SK-N-SH treated with all-trans-retinoic acid at 6 μM for 48 hours (cell line): ENCODE measurements around the gene GJC2.

Experiments used
- ATAC-seq: fragments of 200-7000 bp; cut with Tn5 transposase; 3 replicates; pipeline ENCODE4 v1.9.1; 2020; ENCODE audit warnings: mild to moderate bottlenecking, moderate library complexity
- ARNTL ChIP-seq: fragments of 450-650 bp; formaldehyde crosslinking; IDR thresholded peaks from 2 replicates; pipeline ENCODE4 v1.5.0; 2020; ENCODE audit warnings: low read depth, mild to moderate bottlenecking, moderate library complexity, borderline replicate concordance
- BACH2 ChIP-seq: fragments of 250-450 bp; sonication (Bioruptor Pico); IDR thresholded peaks from 2 replicates; pipeline ENCODE4 v1.9.0; 2021; ENCODE audit warnings: mild to moderate bottlenecking, borderline replicate concordance
- CSDC2 ChIP-seq: fragments of 250-450 bp; sonication (Bioruptor Pico); IDR thresholded peaks from 2 replicates; pipeline ENCODE4 v1.5.0; 2020; ENCODE audit warnings: mild to moderate bottlenecking, moderate library complexity
- ESRRG ChIP-seq: fragments of 250-450 bp; sonication (Bioruptor Pico); IDR thresholded peaks from 2 replicates; pipeline ENCODE4 v1.6.1; 2021; ENCODE audit warnings: mild to moderate bottlenecking
- GLIS3 ChIP-seq: fragments of 250-450 bp; sonication (Bioruptor Pico); IDR thresholded peaks from 2 replicates; pipeline ENCODE4 v1.5.0; 2020; ENCODE audit warnings: mild to moderate bottlenecking, moderate library complexity
- ISL1 ChIP-seq: fragments of 250-450 bp; sonication (Bioruptor Pico); IDR thresholded peaks from 2 replicates; pipeline ENCODE4 v2.1.2; 2022; ENCODE audit warnings: mild to moderate bottlenecking, moderate library complexity
- OSR1 ChIP-seq: fragments of 250-450 bp; sonication (Bioruptor Pico); IDR thresholded peaks from 2 replicates; pipeline ENCODE4 v1.8.0; 2022; ENCODE audit warnings: moderate library complexity, mild to moderate bottlenecking, inconsistent platforms
- PPARA ChIP-seq: fragments of 250-450 bp; sonication (Bioruptor Pico); IDR thresholded peaks from 2 replicates; pipeline ENCODE4 v1.5.0; 2020; ENCODE audit warnings: mild to moderate bottlenecking, borderline replicate concordance
- RARB ChIP-seq: fragments of 250-450 bp; sonication (Bioruptor Pico); IDR thresholded peaks from 2 replicates; pipeline ENCODE4 v1.8.0; 2021; ENCODE audit warnings: mild to moderate bottlenecking, moderate library complexity
- SNAI2 ChIP-seq: fragments of 250-450 bp; sonication (Bioruptor Pico); IDR thresholded peaks from 2 replicates; pipeline ENCODE4 v1.5.0; 2020; ENCODE audit warnings: mild to moderate bottlenecking, moderate library complexity
- TOX ChIP-seq: fragments of 250-450 bp; sonication (Bioruptor Pico); IDR thresholded peaks from 2 replicates; pipeline ENCODE4 v1.8.0; 2021; ENCODE audit warnings: mild to moderate bottlenecking, moderate library complexity, borderline replicate concordance
- ZFP3 ChIP-seq: fragments of 250-450 bp; sonication (Bioruptor Pico); IDR thresholded peaks from 2 replicates; pipeline ENCODE4 v1.5.0; 2020; ENCODE audit warnings: mild to moderate bottlenecking, moderate library complexity
- ZFP30 ChIP-seq: fragments of 450-650 bp; formaldehyde crosslinking; IDR thresholded peaks from 2 replicates; pipeline ENCODE4 v1.5.0; 2022; ENCODE audit warnings: mild to moderate bottlenecking, moderate library complexity
- ZNF565 ChIP-seq: fragments of 450-650 bp; formaldehyde crosslinking; conservative IDR thresholded peaks from 2 replicates; pipeline ENCODE4 v1.5.0; 2020; ENCODE audit warnings: low read depth, mild to moderate bottlenecking, moderate library complexity
- ZNF70 ChIP-seq: fragments of 450-650 bp; formaldehyde crosslinking; IDR thresholded peaks from 2 replicates; pipeline ENCODE4 v1.5.0; 2020; ENCODE audit warnings: mild to moderate bottlenecking, moderate library complexity
- ZNF8 ChIP-seq: fragments of 450-650 bp; formaldehyde crosslinking; IDR thresholded peaks from 2 replicates; pipeline ENCODE4 v1.5.0; 2020; ENCODE audit warnings: mild to moderate bottlenecking, moderate library complexity
- TF ChIP-seq, protein P1 (sequence below): fragments of 250-450 bp; sonication (Bioruptor Pico); IDR thresholded peaks from 2 replicates; pipeline ENCODE4 v1.5.1; 2021; ENCODE audit warnings: mild to moderate bottlenecking, moderate library complexity
- TF ChIP-seq, protein P2 (sequence below): fragments of 250-450 bp; sonication (Bioruptor Pico); IDR thresholded peaks from 2 replicates; pipeline ENCODE4 v1.5.1; 2020; ENCODE audit warnings: low read depth, mild to moderate bottlenecking, moderate library complexity
- TF ChIP-seq, protein P3 (sequence below): fragments of 250-450 bp; sonication (Bioruptor Pico); IDR thresholded peaks from 2 replicates; pipeline ENCODE4 v1.8.0; 2020; ENCODE audit warnings: mild to moderate bottlenecking, moderate library complexity, borderline replicate concordance
- TF ChIP-seq, protein P4 (sequence below): fragments of 250-450 bp; sonication (Bioruptor Pico); IDR thresholded peaks from 2 replicates; pipeline ENCODE4 v1.5.0; 2020; ENCODE audit warnings: mild to moderate bottlenecking, moderate library complexity

The GJC2 gene

DNA sequence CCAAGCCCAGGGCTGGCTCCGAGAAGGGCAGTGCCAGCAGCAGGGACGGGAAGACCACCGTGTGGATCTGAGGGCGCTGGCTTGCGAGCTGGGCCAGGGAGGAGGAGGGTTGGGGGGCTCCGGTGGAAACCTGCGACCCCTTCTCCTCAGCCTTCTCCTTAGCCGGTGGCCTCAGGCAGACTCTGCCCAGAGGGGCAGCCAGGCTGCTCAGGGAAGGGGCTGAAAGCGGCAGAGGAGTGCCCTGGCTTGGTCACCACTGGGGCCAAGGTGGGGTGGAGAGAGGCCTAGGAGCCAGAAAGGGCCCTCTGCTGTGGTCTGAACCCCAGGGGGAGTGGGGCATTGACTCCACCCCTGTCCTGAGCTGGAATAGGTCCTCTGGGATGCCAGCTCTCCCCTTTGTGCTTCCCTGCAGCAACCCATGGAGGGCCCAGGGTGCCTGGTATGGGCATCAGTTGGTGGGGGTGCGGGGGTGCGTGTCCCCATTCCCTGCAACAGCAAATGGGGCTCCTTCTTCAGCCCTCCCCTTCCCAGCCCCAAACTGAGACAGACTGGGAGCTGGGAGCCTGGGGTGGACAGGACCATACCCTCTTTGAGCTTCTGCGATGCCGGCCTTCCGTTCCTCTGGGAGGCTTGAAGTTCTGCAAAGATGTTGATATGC is 9.4 kb downstream of the GJC2 start (continued):
- no peak for TF ChIP-seq BACH2
- no peak for TF ChIP-seq CSDC2 (CRISPR knock-in tag)
- TF ChIP-seq ZFP3 (CRISPR knock-in tag), result no peak
- no peak for TF ChIP-seq RARB (CRISPR knock-in tag)

DNA sequence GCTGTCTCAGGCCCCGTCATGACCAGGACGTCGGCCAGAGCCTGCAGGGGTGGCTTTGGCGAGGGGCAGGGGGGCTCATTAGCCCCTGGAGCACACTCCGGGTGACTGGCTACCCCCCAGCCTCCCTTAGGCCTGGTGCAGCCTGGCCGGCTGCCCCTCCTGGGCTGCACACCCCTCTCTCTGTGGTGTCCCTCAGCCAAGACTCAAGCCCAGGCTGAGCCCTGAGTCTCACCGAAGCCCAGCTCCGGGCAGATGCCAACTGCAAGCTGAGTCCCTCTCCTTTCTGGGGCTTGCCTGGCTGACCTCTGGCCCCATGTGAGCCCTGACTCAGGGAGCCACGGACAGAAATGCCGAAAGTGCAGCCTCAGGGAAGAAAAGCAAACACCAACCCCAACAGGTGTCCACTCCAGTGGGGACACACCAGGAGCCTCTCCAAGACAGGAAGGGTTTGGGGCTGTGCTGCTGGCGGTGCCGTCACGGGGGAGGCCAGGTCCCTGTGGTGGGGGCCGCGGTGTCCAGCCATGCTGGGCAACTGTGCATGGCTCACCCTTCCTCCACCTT is 10.6 kb downstream of the GJC2 start:
- ATAC-seq, result no peak
- TF ChIP-seq ESRRG (CRISPR knock-in tag), result no peak
- TF ChIP-seq, all 23 proteins: peak for 0

DNA sequence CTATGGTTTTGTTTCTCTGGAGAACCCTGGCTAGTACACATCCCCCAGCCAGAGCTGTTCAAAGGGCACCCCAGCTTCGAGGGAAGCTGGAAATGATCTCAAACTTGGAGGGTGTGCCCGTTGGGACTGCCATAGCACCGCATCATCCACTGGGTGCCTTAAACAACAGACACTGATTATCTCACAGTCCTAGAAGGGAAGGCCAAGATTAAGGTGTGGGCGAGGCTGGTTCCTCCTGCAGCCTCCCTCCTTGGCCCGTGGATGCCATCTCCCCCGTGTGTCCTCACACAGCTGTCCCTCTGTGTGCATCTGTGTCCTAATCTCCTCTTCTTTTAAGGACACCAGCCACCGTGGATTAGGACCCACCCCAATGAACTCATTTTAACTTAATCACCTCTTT is 11.6 kb downstream of the GJC2 start:
- TF ChIP-seq GLIS3 (CRISPR knock-in tag), result no peak
- TF ChIP-seq ZFP30 (CRISPR knock-in tag), result no peak
- no peak for TF ChIP-seq CSDC2 (CRISPR knock-in tag)
- no peak for TF ChIP-seq ZNF8 (CRISPR knock-in tag)
- no peak for TF ChIP-seq ZNF70
- TF ChIP-seq BACH2, result no peak
- TF ChIP-seq ZNF565, result no peak
- no peak for TF ChIP-seq ISL1 (CRISPR knock-in tag)
- no peak for TF ChIP-seq ARNTL (CRISPR knock-in tag)
- no peak for TF ChIP-seq SNAI2 (CRISPR knock-in tag)
- TF ChIP-seq, protein P1, sequence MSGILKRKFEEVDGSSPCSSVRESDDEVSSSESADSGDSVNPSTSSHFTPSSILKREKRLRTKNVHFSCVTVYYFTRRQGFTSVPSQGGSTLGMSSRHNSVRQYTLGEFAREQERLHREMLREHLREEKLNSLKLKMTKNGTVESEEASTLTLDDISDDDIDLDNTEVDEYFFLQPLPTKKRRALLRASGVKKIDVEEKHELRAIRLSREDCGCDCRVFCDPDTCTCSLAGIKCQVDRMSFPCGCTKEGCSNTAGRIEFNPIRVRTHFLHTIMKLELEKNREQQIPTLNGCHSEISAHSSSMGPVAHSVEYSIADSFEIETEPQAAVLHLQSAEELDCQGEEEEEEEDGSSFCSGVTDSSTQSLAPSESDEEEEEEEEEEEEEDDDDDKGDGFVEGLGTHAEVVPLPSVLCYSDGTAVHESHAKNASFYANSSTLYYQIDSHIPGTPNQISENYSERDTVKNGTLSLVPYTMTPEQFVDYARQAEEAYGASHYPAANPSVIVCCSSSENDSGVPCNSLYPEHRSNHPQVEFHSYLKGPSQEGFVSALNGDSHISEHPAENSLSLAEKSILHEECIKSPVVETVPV, result no peak
- TF ChIP-seq OSR1 (CRISPR knock-in tag), result no peak
- no peak for TF ChIP-seq RARB (CRISPR knock-in tag)
- TF ChIP-seq, protein P2, sequence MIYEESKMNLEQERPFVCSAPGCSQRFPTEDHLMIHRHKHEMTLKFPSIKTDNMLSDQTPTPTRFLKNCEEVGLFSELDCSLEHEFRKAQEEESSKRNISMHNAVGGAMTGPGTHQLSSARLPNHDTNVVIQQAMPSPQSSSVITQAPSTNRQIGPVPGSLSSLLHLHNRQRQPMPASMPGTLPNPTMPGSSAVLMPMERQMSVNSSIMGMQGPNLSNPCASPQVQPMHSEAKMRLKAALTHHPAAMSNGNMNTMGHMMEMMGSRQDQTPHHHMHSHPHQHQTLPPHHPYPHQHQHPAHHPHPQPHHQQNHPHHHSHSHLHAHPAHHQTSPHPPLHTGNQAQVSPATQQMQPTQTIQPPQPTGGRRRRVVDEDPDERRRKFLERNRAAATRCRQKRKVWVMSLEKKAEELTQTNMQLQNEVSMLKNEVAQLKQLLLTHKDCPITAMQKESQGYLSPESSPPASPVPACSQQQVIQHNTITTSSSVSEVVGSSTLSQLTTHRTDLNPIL, result no peak
- no peak for TF ChIP-seq ESRRG (CRISPR knock-in tag)
- TF ChIP-seq, protein P3, sequence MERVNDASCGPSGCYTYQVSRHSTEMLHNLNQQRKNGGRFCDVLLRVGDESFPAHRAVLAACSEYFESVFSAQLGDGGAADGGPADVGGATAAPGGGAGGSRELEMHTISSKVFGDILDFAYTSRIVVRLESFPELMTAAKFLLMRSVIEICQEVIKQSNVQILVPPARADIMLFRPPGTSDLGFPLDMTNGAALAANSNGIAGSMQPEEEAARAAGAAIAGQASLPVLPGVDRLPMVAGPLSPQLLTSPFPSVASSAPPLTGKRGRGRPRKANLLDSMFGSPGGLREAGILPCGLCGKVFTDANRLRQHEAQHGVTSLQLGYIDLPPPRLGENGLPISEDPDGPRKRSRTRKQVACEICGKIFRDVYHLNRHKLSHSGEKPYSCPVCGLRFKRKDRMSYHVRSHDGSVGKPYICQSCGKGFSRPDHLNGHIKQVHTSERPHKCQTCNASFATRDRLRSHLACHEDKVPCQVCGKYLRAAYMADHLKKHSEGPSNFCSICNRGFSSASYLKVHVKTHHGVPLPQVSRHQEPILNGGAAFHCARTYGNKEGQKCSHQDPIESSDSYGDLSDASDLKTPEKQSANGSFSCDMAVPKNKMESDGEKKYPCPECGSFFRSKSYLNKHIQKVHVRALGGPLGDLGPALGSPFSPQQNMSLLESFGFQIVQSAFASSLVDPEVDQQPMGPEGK, result no peak
- no peak for ATAC-seq

DNA sequence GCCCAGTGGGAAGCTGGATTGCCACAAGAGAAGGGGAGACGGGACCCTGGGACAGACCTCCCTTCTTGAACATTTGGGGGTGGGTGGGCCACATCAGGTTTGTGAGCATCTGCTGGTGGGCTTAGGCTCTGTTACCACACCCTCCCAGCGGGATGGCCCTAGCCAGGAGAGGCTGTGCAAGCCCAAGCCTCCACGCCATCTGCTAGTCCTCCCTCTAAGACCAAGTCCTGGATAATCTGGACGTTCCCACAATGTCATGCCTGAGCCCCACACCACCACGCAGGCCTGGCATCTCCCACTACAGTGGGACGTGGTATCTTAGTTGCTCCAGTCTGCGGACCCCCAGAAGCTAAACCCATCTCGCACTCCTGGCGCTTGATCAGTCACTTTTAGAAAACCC is 12.1 kb downstream of the GJC2 start:
- ATAC-seq, result no peak
- TF ChIP-seq, protein P1, result no peak
- TF ChIP-seq ARNTL (CRISPR knock-in tag), result no peak
- no peak for TF ChIP-seq ZNF565
- TF ChIP-seq CSDC2 (CRISPR knock-in tag), result no peak
- TF ChIP-seq, protein P2, result no peak
- TF ChIP-seq TOX (CRISPR knock-in tag), result no peak
- TF ChIP-seq OSR1 (CRISPR knock-in tag), result no peak

DNA sequence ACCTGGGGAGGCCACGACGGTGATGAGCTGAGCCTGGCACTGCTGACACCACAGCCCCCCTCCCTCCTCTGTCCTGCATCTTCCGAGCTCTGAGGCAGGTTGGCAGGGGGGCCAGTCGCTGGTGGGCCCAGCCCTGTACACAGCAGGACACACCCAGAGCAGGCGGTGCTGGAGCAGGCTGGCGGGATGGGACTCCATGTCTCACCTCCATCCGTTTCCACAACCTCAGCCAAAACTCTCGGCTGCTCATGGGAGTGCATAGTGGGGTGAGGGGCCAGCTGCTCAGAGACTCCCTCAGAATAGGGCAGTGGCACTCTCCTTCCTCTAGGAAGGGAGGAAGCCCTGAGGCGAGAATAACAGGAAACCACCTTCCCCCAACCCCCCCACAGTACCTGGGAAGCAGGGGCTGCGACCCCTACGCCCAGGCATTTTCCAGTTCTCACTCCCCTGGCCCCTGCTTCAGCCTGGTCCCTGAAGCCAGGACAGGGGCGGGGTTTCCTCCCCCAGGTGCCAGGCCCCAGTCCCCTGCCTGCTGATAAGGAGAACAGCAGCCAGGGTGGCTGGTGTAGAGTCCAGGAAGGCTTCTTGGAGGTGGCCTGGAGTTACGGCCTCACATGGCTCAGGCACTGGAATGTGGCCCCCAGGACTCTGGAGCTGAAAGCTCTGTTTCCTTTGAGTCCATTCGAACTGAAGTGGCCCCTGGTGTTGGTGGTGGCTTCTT is 12.7 kb downstream of the GJC2 start:
- ATAC-seq, result no peak
- TF ChIP-seq CSDC2 (CRISPR knock-in tag), result no peak
- TF ChIP-seq PPARA (CRISPR knock-in tag), result no peak
- TF ChIP-seq OSR1 (CRISPR knock-in tag), result no peak
- no peak for TF ChIP-seq RARB (CRISPR knock-in tag)
- TF ChIP-seq, protein P4, sequence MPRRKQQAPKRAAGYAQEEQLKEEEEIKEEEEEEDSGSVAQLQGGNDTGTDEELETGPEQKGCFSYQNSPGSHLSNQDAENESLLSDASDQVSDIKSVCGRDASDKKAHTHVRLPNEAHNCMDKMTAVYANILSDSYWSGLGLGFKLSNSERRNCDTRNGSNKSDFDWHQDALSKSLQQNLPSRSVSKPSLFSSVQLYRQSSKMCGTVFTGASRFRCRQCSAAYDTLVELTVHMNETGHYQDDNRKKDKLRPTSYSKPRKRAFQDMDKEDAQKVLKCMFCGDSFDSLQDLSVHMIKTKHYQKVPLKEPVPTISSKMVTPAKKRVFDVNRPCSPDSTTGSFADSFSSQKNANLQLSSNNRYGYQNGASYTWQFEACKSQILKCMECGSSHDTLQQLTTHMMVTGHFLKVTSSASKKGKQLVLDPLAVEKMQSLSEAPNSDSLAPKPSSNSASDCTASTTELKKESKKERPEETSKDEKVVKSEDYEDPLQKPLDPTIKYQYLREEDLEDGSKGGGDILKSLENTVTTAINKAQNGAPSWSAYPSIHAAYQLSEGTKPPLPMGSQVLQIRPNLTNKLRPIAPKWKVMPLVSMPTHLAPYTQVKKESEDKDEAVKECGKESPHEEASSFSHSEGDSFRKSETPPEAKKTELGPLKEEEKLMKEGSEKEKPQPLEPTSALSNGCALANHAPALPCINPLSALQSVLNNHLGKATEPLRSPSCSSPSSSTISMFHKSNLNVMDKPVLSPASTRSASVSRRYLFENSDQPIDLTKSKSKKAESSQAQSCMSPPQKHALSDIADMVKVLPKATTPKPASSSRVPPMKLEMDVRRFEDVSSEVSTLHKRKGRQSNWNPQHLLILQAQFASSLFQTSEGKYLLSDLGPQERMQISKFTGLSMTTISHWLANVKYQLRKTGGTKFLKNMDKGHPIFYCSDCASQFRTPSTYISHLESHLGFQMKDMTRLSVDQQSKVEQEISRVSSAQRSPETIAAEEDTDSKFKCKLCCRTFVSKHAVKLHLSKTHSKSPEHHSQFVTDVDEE (CRISPR knock-in tag), result no peak
- TF ChIP-seq, protein P1, result no peak
